DOHH2 (cell line): Measurements from ENCODE around the gene MICU2.

ENCODE experiments used
- H3F3A ChIP-seq: fragments of 200-600 bp; sonication (generic), shearing (Covaris generic); 2 replicates; pipeline ENCODE4 v1.6.0; 2016; ENCODE audit warnings: antibody characterized with exemption, mild to moderate bottlenecking; ENCODE audit not compliant: control insufficient read depth, insufficient read depth
- H3K27ac ChIP-seq: fragments of 200-600 bp; sonication (generic); 2 replicates; pipeline ENCODE4 v1.5.1; 2014; ENCODE audit warnings: low read depth, mild to moderate bottlenecking, low read length, moderate library complexity
- H3K27me3 ChIP-seq: fragments of 200-600 bp; sonication (generic); 2 replicates; pipeline ENCODE4 v1.6.1; 2014; ENCODE audit warnings: mild to moderate bottlenecking, low read length, mixed read lengths; ENCODE audit not compliant: control insufficient read depth
- H3K36me3 ChIP-seq: fragments of 200-600 bp; sonication (generic); 2 replicates; pipeline ENCODE4 v1.6.1; 2014; ENCODE audit warnings: mild to moderate bottlenecking, low read length, moderate library complexity, mixed read lengths; ENCODE audit not compliant: control insufficient read depth
- H3K4me1 ChIP-seq: fragments of 200-600 bp; sonication (generic); 2 replicates; pipeline ENCODE4 v1.6.1; 2014; ENCODE audit warnings: mild to moderate bottlenecking, low read length, mixed read lengths; ENCODE audit not compliant: control insufficient read depth
- H3K4me2 ChIP-seq: fragments of 200-600 bp; sonication (generic); 2 replicates; pipeline ENCODE4 v1.6.0; 2014; ENCODE audit warnings: mild to moderate bottlenecking, low read length, moderate library complexity
- H3K4me3 ChIP-seq: fragments of 200-600 bp; sonication (generic); 2 replicates; pipeline ENCODE4 v1.5.1; 2014; ENCODE audit warnings: mild to moderate bottlenecking, low read length, mixed read lengths
- H3K79me2 ChIP-seq: fragments of 200-600 bp; sonication (generic); 2 replicates; pipeline ENCODE4 v1.6.1; 2014; ENCODE audit warnings: mild to moderate bottlenecking, low read length, mixed read lengths; ENCODE audit not compliant: control insufficient read depth
- H3K9me2 ChIP-seq: fragments of 200-600 bp; sonication (generic); replicated peaks from 2 replicates; pipeline ENCODE4 v1.6.1; 2014; ENCODE audit warnings: mild to moderate bottlenecking, low read length, mixed read lengths; ENCODE audit not compliant: control insufficient read depth
- H3K9me3 ChIP-seq: fragments of 200-600 bp; sonication (generic); 2 replicates; pipeline ENCODE4 v1.6.1; 2014; ENCODE audit warnings: antibody characterized with exemption, low read length, mixed read lengths; ENCODE audit not compliant: control insufficient read depth, insufficient read depth
- H4K20me1 ChIP-seq: fragments of 200-600 bp; sonication (generic); 2 replicates; pipeline ENCODE4 v1.6.0; 2014; ENCODE audit warnings: low read depth, mild to moderate bottlenecking, antibody characterized with exemption, low read length, moderate library complexity; ENCODE audit not compliant: control insufficient read depth, insufficient read depth
- CTCF ChIP-seq: fragments of 200-600 bp; sonication (generic); IDR thresholded peaks from one replicate; pipeline ENCODE4 v1.5.1; 2014; ENCODE audit warnings: antibody characterized with exemption, mild to moderate bottlenecking, low read depth, low read length; ENCODE audit not compliant: poor library complexity, severe bottlenecking
- EZH2phosphoT487 ChIP-seq: fragments of 200-600 bp; sonication (generic); IDR thresholded peaks from 2 replicates; pipeline ENCODE4 v1.6.1; 2017; ENCODE audit warnings: borderline replicate concordance, mild to moderate bottlenecking, antibody characterized with exemption, low read length, moderate library complexity, mixed read lengths

The MICU2 gene

GRCh38 chr13:21478881-21479808 lies 124.8 kb downstream of the MICU2 start:
- no peaks in the 10 kb centered on the region for H3K79me2 ChIP-seq
- H3K9me3 ChIP-seq: no peaks in the 10 kb centered on the region
- no peaks in the 10 kb centered on the region for H4K20me1 ChIP-seq
- H3K9me2 ChIP-seq: no peaks in the 10 kb centered on the region
- H3K4me2 ChIP-seq: no peak overlapping the region
- TF ChIP-seq EZH2phosphoT487: no peak
- TF ChIP-seq CTCF: no peak
- H3K4me3 ChIP-seq: no peak overlapping the region
- H3K27ac ChIP-seq: no peak overlapping the region
- H3F3A ChIP-seq: no peaks in the 10 kb centered on the region
- peaks cover 6% of the 10 kb centered on the region for H3K27me3 ChIP-seq
- no peaks in the 10 kb centered on the region for H3K36me3 ChIP-seq
- 0 out of 2 replicates have a peak, but pooled peaks cover 2% of the 10 kb centered on the region for H3K4me1 ChIP-seq

- H3K9me2 ChIP-seq: no peaks in the 10 kb centered on the region
- H3K4me2 ChIP-seq: peak overlapping the region; percentile 74
- H3K36me3 ChIP-seq: no peaks in the 10 kb centered on the region
- H4K20me1 ChIP-seq: no peaks in the 10 kb centered on the region
- no peaks in the 10 kb centered on the region for H3F3A ChIP-seq
- H3K4me1 ChIP-seq: 0 out of 2 replicates have a peak, but pooled peaks cover 2% of the 10 kb centered on the region
- no peaks in the 10 kb centered on the region for H3K9me3 ChIP-seq
- peak overlapping the region; percentile 71 for H3K4me3 ChIP-seq
- H3K27ac ChIP-seq: no peak overlapping the region
- peaks cover 6% of the 10 kb centered on the region for H3K27me3 ChIP-seq
- TF ChIP-seq CTCF: peak; percentile 98
- no peak for TF ChIP-seq EZH2phosphoT487
- H3K79me2 ChIP-seq: no peaks in the 10 kb centered on the region
Measured at GRCh38 chr13:21476893-21477472, 127.0 kb downstream of the MICU2 start.

- Histone ChIP-seq H4K20me1 (no peaks in the 10 kb centered on the region), H3K4me3 (no peak overlapping the region), H3K4me1 (0 out of 2 replicates have a peak, but pooled peaks cover 2% of the 10 kb centered on the region), H3K9me3 (no peaks in the 10 kb centered on the region), H3K79me2 (no peaks in the 10 kb centered on the region), H3K27me3 (peaks cover 6% of the 10 kb centered on the region), H3K4me2 (no peak overlapping the region), H3F3A (no peaks in the 10 kb centered on the region), H3K9me2 (no peaks in the 10 kb centered on the region), H3K27ac (no peak overlapping the region), H3K36me3 (no peaks in the 10 kb centered on the region)
- TF ChIP-seq CTCF (no peak), EZH2phosphoT487 (no peak)
Measured at GRCh38 chr13:21475115-21475514, 128.9 kb downstream of the MICU2 start.
